Erythroblast (primary cell): ENCODE measurements around the gene FBXL7.

Experiments
- GATA1 ChIP-seq: IDR thresholded peaks from 2 replicates; pipeline ENCODE4 v1.6.1; 2011; ENCODE audit warnings: low read depth, mild to moderate bottlenecking, control low read depth, low read length, moderate library complexity
- POLR2A ChIP-seq: IDR thresholded peaks from 2 replicates; pipeline ENCODE4 v1.6.1; 2011; ENCODE audit warnings: mild to moderate bottlenecking, low read length

DNA sequence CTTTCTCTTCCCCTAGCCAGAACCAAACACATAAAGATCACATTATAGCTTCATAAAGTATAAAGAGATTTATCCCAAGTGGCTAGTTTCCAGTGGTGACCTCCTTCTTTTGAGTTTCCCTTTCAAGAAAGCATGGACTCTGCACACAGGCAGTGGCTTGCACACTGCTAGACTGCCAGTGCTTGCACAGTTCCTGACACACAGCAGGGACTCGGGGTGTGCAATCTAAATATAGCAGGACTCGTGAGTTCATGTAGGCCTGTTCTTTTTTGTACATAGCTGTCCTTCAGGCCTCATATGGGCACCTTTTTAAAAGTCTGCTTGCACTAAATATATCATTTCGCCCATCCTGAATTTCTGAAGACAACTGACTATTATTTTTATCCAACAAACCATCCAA, 308.6 kb downstream of the FBXL7 start:
- TF ChIP-seq POLR2A (no peak), GATA1 (no peak)
